GM21529 (cell line): ENCODE results near the gene HDAC5.
"Not testable (repeated sequence)": the region's sequence is repeated elsewhere in the genome, so short reads cannot be mapped to it uniquely, and the experiment has no call there.

ENCODE experiments used
- ATAC-seq: cut with Tn5 transposase; IDR thresholded peaks from one replicate; pipeline ENCODE4 v1.9.1; 2021; ENCODE audit not compliant: unreplicated experiment

HDAC5 gene

DNA sequence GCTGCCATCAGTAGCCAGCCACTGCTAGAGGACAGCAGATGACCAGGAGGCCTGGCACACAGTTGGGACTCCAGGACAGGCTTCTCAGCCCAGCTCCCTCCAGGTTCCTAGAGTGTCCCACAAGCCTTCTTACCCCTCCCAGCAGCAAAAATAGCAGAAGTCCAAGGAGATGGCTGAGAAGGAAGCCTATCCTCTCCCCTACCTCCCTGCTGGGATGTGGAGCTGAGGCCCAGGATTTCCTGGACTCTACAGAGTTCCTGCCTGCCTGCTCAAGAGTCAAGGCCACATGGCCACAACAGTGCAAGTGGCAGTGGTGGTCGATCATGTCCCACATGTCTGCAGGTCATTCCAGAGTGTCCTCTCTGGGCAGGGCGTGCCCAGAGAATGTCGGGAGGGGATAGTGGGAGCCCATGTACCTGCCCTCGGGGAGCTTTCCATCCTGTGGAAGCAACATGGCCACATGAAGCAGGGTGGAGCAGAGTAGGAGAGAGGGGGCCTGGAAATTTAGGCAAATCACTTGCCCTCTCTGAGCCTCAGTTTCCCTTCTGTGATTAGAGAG, 10.6 kb upstream of the HDAC5 start:
- no peak for ATAC-seq

- ATAC-seq = no peak
Measured at GRCh38 chr17:44132275-44132821, 8.9 kb upstream of the HDAC5 start.

DNA sequence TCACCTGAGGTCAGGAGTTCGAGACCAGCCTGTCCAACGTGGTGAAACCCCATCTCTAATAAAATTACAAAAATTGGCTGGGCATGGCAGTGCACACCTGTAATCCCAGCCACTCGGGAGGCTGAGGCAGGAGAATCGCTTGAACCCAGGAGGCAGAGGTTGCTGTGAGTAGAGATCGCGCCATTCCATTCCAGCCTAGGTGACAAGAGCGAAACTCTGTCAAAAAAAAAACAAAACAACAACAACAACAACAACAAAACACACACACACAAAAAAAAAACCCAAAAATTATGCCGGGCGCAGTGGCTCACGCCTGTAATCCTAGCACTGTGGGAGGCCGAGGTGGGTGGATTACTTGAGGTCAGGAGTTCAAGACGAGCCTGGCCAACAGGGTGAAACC, 7.9 kb upstream of the HDAC5 start:
- ATAC-seq = not testable (repeated sequence)

GRCh38 chr17:44130693-44131349, 7.4 kb upstream of the HDAC5 start:
- no peak for ATAC-seq

DNA sequence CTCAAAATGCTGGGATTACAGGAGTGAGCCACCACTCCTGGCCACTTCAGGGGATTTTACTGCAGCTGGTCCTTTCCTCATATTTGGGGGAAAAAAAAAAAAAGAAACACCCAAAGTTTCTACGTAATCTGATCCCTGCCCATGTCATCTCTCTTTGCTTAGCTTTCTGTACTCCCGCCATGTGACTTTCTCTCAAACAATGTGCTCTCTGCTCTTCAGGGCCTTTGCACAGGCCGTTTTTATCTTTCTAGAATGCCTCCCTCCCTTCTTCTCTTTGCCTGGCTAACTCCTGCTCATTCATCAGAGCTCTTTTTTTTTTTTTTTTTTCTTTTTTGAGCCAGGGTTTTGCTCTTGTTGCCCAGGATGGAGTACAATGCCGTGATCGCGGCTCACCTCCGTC, 4.9 kb upstream of the HDAC5 start:
- ATAC-seq = no peak

GRCh38 chr17:44124118-44124438, 637 bp upstream of the HDAC5 start:
- ATAC-seq = no peak

GRCh38 chr17:44122816-44123355, 555 bp downstream of the HDAC5 start:
- peak; percentile 25 for ATAC-seq

DNA sequence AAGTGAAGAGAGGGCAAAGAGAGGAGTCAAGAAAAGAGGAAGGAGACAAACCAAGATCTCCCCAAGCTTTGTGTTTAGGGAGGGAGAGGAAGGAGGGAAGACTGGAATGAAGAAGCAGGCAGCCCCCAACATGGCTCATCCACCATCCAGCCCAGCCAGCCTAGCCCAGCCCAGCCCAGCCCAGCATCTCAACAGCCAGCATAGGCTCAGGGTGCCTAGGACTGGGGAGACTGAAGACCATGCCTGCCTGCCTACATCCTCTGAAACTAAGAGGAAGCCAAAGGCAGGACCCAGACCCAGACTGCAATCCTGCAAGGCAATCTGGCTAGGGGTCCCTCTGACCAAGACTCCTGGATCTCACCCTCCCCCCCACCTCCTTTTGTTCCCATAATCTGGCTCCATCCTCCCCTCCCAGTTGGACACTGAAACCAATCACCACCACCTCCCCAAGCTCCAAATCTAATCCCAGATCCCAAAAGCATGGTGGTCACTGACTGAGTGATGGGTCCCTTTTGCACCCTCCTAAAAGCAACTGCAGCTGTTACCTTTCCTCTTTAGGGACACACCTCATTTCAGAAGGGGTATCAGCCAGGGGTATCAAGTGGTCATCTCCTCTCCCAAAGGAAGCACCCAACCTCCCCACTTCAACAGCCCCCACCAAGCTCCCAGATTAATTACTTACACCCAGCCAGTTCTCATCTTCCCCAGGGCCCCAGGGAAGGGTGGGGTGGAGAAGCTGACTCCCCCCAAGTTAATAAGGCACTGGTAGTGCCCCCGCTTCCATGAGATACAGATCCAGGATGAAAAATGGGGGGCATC, 1.2 kb downstream of the HDAC5 start:
- ATAC-seq = no peak

DNA sequence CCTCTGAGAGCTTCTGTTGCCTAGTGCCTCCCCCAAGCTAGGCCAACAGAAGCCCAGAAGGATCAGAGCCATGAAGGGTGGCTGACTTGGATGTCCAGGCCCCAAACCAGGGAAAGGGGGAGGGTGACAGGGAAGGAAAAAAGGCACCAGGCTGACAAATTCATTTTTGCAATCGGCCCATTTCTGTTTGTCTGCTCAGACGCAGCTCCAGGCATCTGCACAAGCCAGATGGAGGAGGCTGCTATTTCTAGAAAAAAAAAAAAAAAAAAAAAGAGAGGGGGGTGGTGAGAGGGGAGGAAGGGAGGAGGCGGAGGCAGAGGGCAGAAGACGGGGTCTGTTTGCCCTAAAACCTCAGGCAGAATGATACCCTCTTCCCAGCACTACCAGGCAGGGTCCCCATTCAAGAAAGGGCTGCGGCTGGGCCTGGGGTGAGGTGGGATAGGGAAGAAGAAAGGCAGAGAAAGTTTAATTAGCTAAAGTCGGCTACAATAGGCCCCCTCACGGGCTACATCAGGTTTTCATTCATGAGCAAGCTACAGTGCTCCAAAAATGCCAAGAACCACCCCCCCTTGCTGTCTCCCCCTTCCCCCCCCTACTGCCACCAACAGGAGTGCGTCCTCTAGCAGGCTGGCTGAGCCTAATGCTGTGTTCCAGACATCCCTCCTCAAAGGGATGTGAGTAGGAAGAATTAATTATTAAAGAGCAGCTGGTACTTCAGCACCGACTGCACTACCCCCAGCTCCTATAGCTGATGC, 2.4 kb downstream of the HDAC5 start:
- ATAC-seq = no peak

DNA sequence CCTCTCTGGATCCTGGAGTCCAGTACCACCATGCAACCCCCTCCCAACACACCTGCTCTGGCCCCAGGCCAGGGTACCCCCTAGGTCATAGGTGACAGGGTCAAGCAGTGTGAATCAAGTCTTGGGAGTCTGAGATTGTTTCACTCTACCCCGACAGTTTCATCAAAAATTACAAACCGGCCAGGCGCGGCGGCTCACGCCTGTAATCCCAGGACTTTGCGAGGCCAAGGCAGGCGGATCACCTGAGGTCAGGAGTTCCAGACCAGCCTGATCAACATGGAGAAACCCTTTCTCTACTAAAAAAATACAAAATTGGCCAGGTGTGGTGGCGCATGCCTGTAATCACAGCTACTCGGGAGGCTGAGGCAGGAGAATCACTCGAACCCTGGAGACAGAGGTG, 3.2 kb downstream of the HDAC5 start:
- ATAC-seq = not testable (repeated sequence)

DNA sequence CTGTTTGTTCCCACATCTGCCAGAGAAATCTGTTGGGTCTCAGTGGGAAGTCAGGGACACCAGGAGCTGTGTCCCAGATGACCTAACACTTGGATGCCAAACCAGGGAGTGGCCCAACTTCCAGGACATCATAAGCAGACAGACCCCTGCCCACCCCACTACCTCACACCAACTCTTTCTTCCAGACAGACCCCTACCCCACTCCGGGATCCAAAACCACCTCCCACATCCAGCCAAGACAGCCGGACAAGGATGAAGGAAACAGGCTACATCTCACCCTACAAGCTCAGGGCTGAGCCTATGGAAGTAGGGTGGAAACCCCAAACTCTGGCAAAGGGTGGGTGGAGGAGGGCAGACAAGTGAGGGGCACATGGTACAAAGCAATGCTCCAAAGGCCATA, 3.6 kb downstream of the HDAC5 start:
- ATAC-seq = no peak

DNA sequence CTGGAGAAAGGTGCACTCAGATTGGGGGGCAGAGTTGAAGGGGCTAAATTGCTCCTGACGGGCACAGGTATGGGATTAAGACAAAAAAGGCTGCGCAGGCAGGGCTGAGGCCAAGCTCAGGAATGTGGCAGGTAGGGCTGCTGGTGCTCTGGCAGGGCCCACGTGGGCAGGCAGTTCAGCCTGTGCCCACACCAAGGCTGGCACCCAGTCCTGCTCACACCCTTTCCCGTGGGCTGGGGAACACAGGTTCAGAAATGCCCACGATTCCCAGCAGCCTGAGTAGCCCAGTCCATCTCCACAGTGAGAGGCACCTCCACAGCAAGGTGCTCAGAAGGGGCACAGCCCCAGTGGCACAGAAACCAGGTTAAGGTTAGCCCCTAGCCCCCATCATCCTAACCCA, 4.4 kb downstream of the HDAC5 start:
- no peak for ATAC-seq

DNA sequence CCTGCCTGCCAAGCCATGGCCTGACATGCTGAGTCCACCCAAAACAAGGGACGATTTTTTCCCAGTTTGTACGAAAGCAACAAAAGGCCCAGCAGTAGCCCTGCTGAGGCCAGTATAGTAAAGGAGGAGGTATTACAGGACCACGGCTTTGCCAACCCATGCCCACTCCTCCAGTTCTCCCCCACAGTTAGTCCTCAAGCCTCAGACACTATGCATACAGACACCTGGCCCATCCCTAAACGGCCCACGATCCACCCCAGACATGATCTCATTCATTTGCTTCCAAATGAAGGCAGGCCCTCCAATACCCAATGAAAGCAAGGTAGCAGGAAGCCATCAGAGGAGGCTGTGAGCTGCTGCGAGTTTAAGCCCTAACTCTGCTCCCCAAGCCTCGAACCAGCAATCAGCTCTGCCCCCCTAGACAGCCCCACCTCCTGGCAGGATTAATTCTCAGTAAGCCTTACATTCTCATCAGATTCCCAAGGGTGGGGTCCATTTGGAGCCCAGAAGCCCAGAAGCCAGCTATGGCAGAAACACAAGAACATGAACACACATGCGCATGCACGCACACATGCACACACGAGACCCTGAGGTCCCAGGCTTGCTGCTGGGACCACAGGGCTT, 4.9 kb downstream of the HDAC5 start:
- ATAC-seq = no peak

DNA sequence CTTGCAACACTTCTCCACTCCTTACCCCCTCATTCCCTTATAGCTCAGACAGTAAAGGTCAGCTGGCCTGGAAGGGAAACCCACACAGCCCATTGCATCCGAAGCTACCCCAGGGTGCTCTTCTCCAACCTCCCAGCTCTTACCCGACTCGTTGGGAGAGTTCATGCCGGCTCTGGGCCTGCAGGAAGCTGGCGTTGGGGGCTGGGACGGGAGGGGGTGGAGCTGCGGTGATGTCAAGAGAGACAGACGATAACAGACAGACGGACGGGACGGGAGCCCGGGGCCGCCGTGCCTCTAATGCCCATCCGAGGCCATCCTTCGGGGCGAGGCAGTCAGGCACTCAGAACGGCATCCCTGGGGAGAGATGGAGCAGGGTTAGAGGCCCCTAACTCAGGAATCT, 6.1 kb downstream of the HDAC5 start:
- no peak for ATAC-seq

GRCh38 chr17:44115585-44116415, 7.6 kb downstream of the HDAC5 start:
- no peak for ATAC-seq

GRCh38 chr17:44113868-44114840, 9.3 kb downstream of the HDAC5 start:
- no peak for ATAC-seq

- ATAC-seq = no peak
Measured at GRCh38 chr17:44113382-44113781, 10.1 kb downstream of the HDAC5 start.
